A549 treated with CpdA at 1 μM for 4 hours (cell line): ENCODE results near the gene TMEM140. TPM values are rescaled to one million over a fixed set of nuclear protein-coding genes. Genes with fewer than 3 reads are reported as not detected.

Experiments
- total RNA-seq: library from RNA; stranded (reverse); fragments of 200-300 nt; extraction: Qiagen RNA extraction; gene quantifications from 5 replicates; pipeline ENCODE4 v1.2.3, GENCODE V29; 2022; ENCODE audit warnings: low read depth

The TMEM140 gene
- total RNA-seq: 1.0 to 2.0 TPM (median 1.3 TPM) in 5 replicates

DNA sequence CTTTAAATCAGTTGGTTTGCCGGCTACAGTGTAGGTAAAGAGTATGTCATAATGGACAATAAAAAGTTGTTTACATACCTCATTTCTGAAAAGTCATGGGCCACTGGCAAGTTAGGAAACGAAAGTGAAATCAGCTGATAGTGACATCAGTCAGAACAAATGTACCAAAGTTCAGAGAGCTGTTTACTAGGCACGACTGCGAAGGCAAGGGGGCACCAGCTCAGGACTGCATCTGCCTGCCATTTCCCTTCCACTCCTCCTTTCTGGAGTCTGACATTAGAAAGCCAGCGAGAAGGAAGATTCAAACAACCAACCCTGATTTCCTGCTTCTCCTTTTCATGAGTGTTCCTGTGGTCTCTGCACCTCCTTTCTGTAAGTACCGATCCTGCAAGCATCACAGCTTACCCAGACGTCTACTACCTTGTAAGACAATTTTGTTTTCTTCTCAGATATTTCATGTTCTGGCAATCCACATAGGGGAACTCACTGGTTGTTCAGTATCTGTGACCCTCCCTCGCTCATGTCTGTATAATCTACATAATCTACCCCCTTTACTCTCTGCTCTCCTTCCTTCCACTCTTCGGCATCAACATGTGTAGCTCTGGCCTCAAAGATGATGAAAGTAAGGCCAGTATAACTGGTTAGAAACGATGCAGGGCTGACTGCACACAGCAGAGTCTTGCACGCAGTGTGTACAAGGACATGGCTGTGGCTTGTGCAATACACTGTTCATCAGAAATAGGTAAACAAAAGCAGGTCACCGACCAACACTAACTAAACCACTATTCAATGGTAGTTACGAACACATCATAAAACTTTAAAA lies at the start of gene TMEM140:
Gene TMEM140, plus strand, starts transcription at position 174 of the 823 bp plus-strand sequence. CDS start 16,370 bp downstream, outside the sequence.

GRCh38 chr7:135170274-135170997 lies 22.6 kb downstream of the TMEM140 start, which contains the start of gene CYREN:
Gene CYREN, minus strand, starts transcription at chr7:135170707. Its CDS starts 1,785 bp downstream, at chr7:135168922.

GRCh38 chr7:135211179-135211945 lies 63.5 kb downstream of the TMEM140 start, which contains the start of gene WDR91:
Gene WDR91, minus strand, starts transcription at chr7:135211526. Its CDS starts 24 bp downstream, at chr7:135211502.

Other genes with a start within 250 kb of the TMEM140 start
- 0.73 to 1.4 TPM (median 1.1 TPM) in 5 replicates for gene AGBL3, start 161.6 kb upstream of the TMEM140 start, total RNA-seq
- gene CYREN, start 22.6 kb downstream of the TMEM140 start, total RNA-seq: 64.2 to 71.1 TPM (median 70.4 TPM) in 5 replicates
- gene WDR91, start 63.5 kb downstream of the TMEM140 start, total RNA-seq: 4.6 to 7.7 TPM (median 6.1 TPM) in 5 replicates
- gene STRA8, start 85.8 kb downstream of the TMEM140 start, total RNA-seq: not detected in 5 replicates